Measurements from ENCODE around the gene TUBB4B. TPM values are rescaled to one million over a fixed set of nuclear protein-coding genes. Genes with fewer than 3 reads are reported as not detected.
A peak's percentile ranks its signal among the peaks of the same experiment; 100 is the strongest.

TUBB4B gene
- polyA plus RNA-seq, 2 of the 4 experiments (the other 2 are of a cell fraction): 256 to 671 TPM

DNA sequence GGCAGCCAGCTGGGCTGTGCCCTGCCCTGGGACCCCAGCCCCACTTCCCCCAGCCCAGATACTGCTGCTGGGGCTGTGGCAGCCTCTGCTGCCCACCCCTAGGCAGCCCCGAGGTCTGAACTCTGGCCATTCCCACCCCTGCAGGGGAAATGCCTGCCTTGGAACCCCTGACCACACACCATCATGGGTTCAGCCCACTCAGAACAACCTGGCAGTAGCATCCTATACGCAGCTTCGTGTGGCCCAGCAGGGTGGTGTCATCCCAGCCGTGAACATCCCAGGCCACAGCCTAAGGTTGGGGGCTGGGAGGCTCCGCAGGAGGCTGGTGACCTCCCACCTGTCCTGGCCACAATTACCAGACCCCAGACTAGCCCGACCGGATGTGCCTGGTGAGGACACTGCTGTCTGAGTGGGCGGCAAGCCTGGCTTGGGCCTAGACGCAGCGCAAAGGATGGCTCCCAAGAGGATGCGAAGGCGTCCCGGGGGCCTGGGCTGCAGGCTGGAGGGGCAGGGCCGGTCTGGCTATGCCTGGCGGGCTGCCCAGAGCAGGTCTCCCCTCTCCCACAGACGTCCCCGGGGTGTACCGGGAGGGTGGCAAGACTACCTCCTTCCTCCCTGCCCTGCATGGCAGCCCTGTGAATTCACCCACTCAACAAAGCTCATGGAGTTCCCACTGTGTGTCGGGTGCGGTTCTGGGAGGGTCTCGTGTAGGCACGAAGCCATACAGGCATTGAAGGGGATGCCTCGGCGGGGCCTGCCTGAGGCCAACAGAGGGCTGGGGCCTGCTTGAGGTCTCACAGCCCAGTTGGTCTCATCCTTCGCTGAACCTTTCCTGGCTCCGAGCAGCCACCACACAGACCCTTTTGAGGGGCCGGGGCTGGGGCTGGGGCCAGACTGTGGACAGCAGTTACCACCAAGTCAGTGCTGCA, 11.9 kb upstream of the TUBB4B start:
- POLR2A ChIA-PET: interaction anchor here (0.7 to 1.7 kb wide), 3 partner anchors 10 to 62 kb away, joined by 3 to 10 read pairs (median 4); no protein-coding TSS in a partner anchor
- Histone ChIP-seq H3K4me2 (no peak overlapping the region), H3K4me1 (peaks cover 57% of the 10 kb centered on the region), H3K9me3 (no peaks in the 10 kb centered on the region), H3K27ac (peak overlapping the region in 1 of 2 experiments; percentile 27; a peak in 1 of 6 replicates), H3K4me3 (no peak overlapping the region)
- FAIRE-seq (no peak), DNase-seq (ENCODE audit: low read depth in 1 of 2, low spot score in 1 of 2) (no peak), ATAC-seq (no peak)
- 83% methylated on average over 18 of the region's 27 CpGs for WGBS (ENCODE audit: missing lambda C conversion rate)
- CTCF ChIA-PET: interaction anchor here (0.7 to 10.1 kb wide), 16 partner anchors 11 to 441 kb away, joined by 3 to 113 read pairs (median 3); partner anchors contain the start of genes ANAPC2, NELFB, NPDC1 and SSNA1
- TF ChIP-seq, protein P1, sequence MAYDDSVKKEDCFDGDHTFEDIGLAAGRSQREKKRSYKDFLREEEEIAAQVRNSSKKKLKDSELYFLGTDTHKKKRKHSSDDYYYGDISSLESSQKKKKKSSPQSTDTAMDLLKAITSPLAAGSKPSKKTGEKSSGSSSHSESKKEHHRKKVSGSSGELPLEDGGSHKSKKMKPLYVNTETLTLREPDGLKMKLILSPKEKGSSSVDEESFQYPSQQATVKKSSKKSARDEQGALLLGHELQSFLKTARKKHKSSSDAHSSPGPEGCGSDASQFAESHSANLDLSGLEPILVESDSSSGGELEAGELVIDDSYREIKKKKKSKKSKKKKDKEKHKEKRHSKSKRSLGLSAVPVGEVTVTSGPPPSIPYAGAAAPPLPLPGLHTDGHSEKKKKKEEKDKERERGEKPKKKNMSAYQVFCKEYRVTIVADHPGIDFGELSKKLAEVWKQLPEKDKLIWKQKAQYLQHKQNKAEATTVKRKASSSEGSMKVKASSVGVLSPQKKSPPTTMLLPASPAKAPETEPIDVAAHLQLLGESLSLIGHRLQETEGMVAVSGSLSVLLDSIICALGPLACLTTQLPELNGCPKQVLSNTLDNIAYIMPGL (CRISPR knock-in tag; IDR thresholded peaks at IDR 0.05; ENCODE audit: borderline replicate concordance): no peak
- TF ChIP-seq NR3C1 (IDR thresholded peaks at IDR 0.05) (no peak), JUN (IDR thresholded peaks at IDR 0.05) (no peak), SREBF2 (IDR thresholded peaks at IDR 0.05) (no peak), NPAS2 (CRISPR knock-in tag; IDR thresholded peaks at IDR 0.05; ENCODE audit: borderline replicate concordance) (no peak)
- TF ChIP-seq, protein P2, sequence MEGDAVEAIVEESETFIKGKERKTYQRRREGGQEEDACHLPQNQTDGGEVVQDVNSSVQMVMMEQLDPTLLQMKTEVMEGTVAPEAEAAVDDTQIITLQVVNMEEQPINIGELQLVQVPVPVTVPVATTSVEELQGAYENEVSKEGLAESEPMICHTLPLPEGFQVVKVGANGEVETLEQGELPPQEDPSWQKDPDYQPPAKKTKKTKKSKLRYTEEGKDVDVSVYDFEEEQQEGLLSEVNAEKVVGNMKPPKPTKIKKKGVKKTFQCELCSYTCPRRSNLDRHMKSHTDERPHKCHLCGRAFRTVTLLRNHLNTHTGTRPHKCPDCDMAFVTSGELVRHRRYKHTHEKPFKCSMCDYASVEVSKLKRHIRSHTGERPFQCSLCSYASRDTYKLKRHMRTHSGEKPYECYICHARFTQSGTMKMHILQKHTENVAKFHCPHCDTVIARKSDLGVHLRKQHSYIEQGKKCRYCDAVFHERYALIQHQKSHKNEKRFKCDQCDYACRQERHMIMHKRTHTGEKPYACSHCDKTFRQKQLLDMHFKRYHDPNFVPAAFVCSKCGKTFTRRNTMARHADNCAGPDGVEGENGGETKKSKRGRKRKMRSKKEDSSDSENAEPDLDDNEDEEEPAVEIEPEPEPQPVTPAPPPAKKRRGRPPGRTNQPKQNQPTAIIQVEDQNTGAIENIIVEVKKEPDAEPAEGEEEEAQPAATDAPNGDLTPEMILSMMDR (IDR thresholded peaks at IDR 0.05): no peak
- TF ChIP-seq, protein P3, sequence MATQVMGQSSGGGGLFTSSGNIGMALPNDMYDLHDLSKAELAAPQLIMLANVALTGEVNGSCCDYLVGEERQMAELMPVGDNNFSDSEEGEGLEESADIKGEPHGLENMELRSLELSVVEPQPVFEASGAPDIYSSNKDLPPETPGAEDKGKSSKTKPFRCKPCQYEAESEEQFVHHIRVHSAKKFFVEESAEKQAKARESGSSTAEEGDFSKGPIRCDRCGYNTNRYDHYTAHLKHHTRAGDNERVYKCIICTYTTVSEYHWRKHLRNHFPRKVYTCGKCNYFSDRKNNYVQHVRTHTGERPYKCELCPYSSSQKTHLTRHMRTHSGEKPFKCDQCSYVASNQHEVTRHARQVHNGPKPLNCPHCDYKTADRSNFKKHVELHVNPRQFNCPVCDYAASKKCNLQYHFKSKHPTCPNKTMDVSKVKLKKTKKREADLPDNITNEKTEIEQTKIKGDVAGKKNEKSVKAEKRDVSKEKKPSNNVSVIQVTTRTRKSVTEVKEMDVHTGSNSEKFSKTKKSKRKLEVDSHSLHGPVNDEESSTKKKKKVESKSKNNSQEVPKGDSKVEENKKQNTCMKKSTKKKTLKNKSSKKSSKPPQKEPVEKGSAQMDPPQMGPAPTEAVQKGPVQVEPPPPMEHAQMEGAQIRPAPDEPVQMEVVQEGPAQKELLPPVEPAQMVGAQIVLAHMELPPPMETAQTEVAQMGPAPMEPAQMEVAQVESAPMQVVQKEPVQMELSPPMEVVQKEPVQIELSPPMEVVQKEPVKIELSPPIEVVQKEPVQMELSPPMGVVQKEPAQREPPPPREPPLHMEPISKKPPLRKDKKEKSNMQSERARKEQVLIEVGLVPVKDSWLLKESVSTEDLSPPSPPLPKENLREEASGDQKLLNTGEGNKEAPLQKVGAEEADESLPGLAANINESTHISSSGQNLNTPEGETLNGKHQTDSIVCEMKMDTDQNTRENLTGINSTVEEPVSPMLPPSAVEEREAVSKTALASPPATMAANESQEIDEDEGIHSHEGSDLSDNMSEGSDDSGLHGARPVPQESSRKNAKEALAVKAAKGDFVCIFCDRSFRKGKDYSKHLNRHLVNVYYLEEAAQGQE (IDR thresholded peaks at IDR 0.05): no peak
- TF ChIP-seq, protein P4, sequence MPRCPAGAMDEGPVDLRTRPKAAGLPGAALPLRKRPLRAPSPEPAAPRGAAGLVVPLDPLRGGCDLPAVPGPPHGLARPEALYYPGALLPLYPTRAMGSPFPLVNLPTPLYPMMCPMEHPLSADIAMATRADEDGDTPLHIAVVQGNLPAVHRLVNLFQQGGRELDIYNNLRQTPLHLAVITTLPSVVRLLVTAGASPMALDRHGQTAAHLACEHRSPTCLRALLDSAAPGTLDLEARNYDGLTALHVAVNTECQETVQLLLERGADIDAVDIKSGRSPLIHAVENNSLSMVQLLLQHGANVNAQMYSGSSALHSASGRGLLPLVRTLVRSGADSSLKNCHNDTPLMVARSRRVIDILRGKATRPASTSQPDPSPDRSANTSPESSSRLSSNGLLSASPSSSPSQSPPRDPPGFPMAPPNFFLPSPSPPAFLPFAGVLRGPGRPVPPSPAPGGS (IDR thresholded peaks at IDR 0.05): no peak
- TF ChIP-seq, protein P5, sequence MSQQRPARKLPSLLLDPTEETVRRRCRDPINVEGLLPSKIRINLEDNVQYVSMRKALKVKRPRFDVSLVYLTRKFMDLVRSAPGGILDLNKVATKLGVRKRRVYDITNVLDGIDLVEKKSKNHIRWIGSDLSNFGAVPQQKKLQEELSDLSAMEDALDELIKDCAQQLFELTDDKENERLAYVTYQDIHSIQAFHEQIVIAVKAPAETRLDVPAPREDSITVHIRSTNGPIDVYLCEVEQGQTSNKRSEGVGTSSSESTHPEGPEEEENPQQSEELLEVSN (IDR thresholded peaks at IDR 0.05; ENCODE audit: borderline replicate concordance, low read depth): no peak

DNA sequence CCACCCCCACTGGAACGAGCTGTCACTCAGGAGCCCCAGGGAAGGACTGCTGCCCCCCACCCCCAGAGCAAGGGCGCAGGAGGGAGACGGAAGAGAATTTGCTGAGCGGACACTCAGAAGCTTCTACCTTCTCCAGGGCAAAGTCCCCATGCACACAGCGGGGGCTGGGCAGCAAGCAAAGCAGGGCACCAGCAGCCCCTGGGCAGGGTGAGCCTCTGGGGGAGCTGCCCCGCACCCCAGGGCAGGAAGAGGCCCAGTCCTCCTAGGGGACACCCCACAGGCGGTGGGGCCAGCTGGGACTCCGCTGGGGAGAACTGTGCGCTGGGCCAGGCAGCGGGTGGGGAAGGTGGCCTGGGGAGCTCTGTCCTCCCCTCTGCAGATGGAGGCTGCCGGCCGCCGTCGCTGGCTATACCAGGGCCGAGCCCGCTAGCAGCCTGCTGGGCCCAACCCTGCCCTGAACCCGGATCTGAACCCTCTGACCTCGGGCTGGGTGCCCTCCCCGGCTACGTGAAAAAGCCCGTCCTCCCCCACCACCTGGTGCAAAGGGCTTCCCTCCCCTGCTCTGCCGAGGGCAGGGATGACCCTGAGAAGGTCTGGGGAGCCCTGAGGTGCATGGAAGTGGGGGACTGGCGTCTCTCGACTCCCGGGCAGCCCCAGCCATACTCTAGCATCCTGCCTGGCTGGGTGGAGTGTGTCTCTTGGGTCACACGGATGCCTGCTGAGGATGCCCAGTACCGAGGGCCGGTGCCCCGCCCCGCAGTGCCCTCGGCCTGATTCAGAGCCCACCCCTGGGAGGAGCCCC, 11.0 kb upstream of the TUBB4B start:
- WGBS (ENCODE audit: missing lambda C conversion rate): 64% methylated on average over 14 of the region's 31 CpGs
- H3K27ac ChIP-seq: peak overlapping the region in 1 of 2 experiments; percentile 49; a peak in 2 of 6 replicates
- H3K4me2 ChIP-seq: peak overlapping the region; percentile 32; the same call in 1 of the 3 replicates
- CTCF ChIA-PET: interaction anchor here (0.7 to 10.1 kb wide), 14 partner anchors 11 to 442 kb away, joined by 3 to 81 read pairs (median 3); partner anchors contain the start of genes ANAPC2, NELFB, NPDC1 and SSNA1
- FAIRE-seq: no peak
- peaks cover 48% of the 10 kb centered on the region for H3K4me1 ChIP-seq
- POLR2A ChIA-PET: interaction anchor here (0.7 to 1.7 kb wide), 3 partner anchors 10 to 63 kb away, joined by 3 to 10 read pairs (median 4); no protein-coding TSS in a partner anchor
- no peak for DNase-seq (ENCODE audit: low read depth in 1 of 2, low spot score in 1 of 2)
- TF ChIP-seq ZSCAN20 (CRISPR knock-in tag; IDR thresholded peaks at IDR 0.05) (no peak), MAFK (IDR thresholded peaks at IDR 0.05; ENCODE audit: partially characterized antibody) (peak; percentile 81)
- no peaks in the 10 kb centered on the region for H3K9me3 ChIP-seq
- peak in 1 of 2 experiments; percentile 23; a peak in 3 of 6 replicates for ATAC-seq
- no peak overlapping the region for H3K4me3 ChIP-seq

All from A549 (cell line).